ENCODE data around the gene RAB5A.
A peak's percentile ranks its signal among the peaks of the same experiment; 100 is the strongest.

Gene RAB5A

DNA sequence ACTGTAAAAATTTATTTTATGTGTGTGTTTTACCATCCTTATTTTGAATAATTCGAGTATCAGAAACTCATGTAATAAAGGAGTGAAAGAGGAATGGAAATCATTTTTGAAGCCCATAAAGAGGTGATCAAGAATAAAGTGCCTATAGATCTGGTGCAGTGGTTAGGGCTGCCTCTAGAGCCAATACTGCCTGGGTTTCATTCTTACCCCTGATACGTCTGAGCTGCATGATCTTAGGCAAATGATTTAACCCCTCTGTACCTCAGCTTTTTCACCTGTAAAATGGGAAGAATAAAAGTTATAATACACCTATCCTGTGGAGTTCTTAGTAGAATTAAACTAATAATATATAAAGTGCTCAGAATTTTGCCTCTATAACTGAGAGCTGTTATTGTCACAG, 43.2 kb upstream of the RAB5A start:
- no peak overlapping the region for H3K27ac Mint-ChIP-seq
- H3K9me3 Mint-ChIP-seq, result no peaks in the 10 kb centered on the region
- H3K27me3 Mint-ChIP-seq (ENCODE audit: low read depth), result no peaks in the 10 kb centered on the region
- H3K4me3 Mint-ChIP-seq, result no peak overlapping the region
- no peak for TF ChIP-seq CTCF (IDR thresholded peaks at IDR 0.05; ENCODE audit: unreplicated experiment in 3 of 3)
- no peaks in the 10 kb centered on the region for H3K36me3 Mint-ChIP-seq (ENCODE audit: low read depth)
- peaks cover 9% of the 10 kb centered on the region for H3K4me1 Mint-ChIP-seq

- H3K9me3 Mint-ChIP-seq, result peaks cover 6% of the 10 kb centered on the region
- H3K27ac Mint-ChIP-seq, result no peak overlapping the region
- peaks cover 4% of the 10 kb centered on the region for H3K36me3 Mint-ChIP-seq (ENCODE audit: low read depth)
- no peaks in the 10 kb centered on the region for H3K27me3 Mint-ChIP-seq (ENCODE audit: low read depth)
- H3K4me3 Mint-ChIP-seq, result no peak overlapping the region
- TF ChIP-seq CTCF (IDR thresholded peaks at IDR 0.05; ENCODE audit: unreplicated experiment in 3 of 3), result no peak
- H3K4me1 Mint-ChIP-seq, result no peaks in the 10 kb centered on the region
Measured at GRCh38 chr3:19907523-19907922, 39.4 kb upstream of the RAB5A start.

DNA sequence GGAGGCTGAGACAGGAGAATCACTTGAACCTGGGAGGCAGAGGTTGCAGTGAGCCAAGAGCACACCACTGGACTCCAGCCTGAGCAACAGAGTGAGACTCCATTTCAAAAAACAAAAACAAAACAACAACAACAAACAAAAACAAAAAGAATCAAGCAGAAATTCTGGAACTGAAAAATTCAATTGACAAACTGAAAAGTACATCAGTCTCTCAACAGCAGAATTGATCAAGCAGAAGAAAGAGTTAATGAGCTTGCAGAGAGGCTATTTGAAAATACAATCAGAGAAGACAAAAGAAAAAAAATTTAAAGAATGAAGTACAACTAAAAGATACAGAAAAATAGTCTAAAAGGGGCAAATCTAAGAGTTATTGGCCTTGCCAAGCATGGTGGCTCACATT, 35.4 kb upstream of the RAB5A start:
- Mint-ChIP-seq H3K27me3 (ENCODE audit: low read depth) (no peaks in the 10 kb centered on the region), H3K9me3 (peaks cover 15% of the 10 kb centered on the region), H3K4me3 (no peak overlapping the region), H3K27ac (no peak overlapping the region), H3K36me3 (ENCODE audit: low read depth) (peaks cover 8% of the 10 kb centered on the region), H3K4me1 (no peaks in the 10 kb centered on the region)
- no peak for TF ChIP-seq CTCF (IDR thresholded peaks at IDR 0.05; ENCODE audit: unreplicated experiment in 3 of 3)

DNA sequence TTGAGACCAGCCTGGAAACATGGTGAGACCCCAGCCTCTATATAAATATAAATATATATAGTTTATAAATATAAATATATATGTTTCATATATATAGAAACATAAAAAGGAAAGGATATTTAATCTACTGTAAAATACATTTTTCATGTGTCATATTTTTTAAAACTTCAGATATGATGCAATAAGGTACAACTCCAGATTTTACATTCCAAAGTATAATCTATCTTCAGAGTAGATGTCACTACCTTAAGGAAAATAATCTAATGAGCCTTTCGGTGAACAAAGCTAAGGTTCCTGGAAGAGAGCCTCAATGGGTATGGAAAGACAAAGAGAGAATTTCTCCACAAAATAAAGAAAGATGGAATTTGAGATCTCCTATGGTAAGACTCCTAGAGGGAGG, 29.7 kb upstream of the RAB5A start:
- Mint-ChIP-seq H3K27me3 (ENCODE audit: low read depth) (no peaks in the 10 kb centered on the region), H3K9me3 (peaks cover 9% of the 10 kb centered on the region), H3K36me3 (ENCODE audit: low read depth) (peaks cover 4% of the 10 kb centered on the region), H3K4me1 (no peaks in the 10 kb centered on the region), H3K27ac (no peak overlapping the region), H3K4me3 (no peak overlapping the region)
- TF ChIP-seq CTCF (IDR thresholded peaks at IDR 0.05; ENCODE audit: unreplicated experiment in 3 of 3), result no peak

DNA sequence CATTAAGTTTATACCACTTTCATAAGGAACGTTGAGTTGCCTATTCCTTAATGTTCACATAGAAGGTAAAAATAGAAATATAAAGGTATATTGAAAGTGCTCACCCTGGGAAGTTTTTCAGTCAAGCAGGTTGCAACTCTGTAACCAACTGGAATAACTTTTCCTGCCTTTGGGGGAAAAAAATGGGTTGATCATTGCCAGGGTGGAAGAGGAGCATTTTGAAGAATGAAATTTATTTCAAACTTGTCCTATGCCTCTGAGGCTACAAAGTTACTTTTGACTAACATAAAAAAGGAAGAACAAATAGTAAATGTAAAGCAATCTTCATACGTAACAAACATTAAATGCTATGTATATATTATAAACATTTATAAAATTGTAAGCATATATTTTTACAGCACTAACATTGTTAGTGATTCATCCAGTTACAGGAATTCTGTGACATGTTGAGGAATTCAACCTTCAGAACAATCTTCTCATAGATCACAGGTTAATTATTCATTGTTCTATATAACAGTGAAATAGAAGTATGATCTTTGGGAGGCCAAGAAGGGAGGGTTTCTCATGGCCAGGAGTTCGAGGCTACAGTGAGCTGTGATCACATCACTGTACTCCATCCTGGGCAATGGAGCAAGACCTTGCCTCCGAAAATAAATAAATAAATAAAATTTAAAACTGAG, 26.4 kb upstream of the RAB5A start:
- Mint-ChIP-seq H3K27ac (peak overlapping the region in 1 of 3 experiments; percentile 22), H3K4me3 (no peak overlapping the region), H3K9me3 (no peaks in the 10 kb centered on the region), H3K36me3 (ENCODE audit: low read depth) (no peaks in the 10 kb centered on the region), H3K4me1 (no peaks in the 10 kb centered on the region), H3K27me3 (ENCODE audit: low read depth) (no peaks in the 10 kb centered on the region)
- no peak for TF ChIP-seq CTCF (IDR thresholded peaks at IDR 0.05; ENCODE audit: unreplicated experiment in 3 of 3)

- no peak overlapping the region for H3K4me3 Mint-ChIP-seq
- H3K9me3 Mint-ChIP-seq, result no peaks in the 10 kb centered on the region
- H3K27ac Mint-ChIP-seq, result no peak overlapping the region
- no peak for TF ChIP-seq CTCF (IDR thresholded peaks at IDR 0.05; ENCODE audit: unreplicated experiment in 3 of 3)
- H3K27me3 Mint-ChIP-seq (ENCODE audit: low read depth), result no peaks in the 10 kb centered on the region
- no peaks in the 10 kb centered on the region for H3K4me1 Mint-ChIP-seq
- H3K36me3 Mint-ChIP-seq (ENCODE audit: low read depth), result no peaks in the 10 kb centered on the region
Measured at GRCh38 chr3:19931180-19931692, 15.7 kb upstream of the RAB5A start.
